ENCODE measurements around the gene SLC20A1.

- TF ChIP-seq CTCF (IDR thresholded peaks at IDR 0.05) (no peak), POLR2AphosphoS5 (IDR thresholded peaks at IDR 0.05) (no peak), POLR2A (IDR thresholded peaks at IDR 0.05) (no peak)
These were observed 2.3 kb upstream of the SLC20A1 start for GRCh38 chr2:112643488-112643887.
